Brain pericyte (primary cell): ENCODE measurements around the gene DAD1.
"Not testable (repeated sequence)": the region's sequence is repeated elsewhere in the genome, so short reads cannot be mapped to it uniquely, and the experiment has no call there.

Experiments
- DNase-seq: peaks from one replicate; pipeline ENCODE4 v3.0.0-alpha.2; 2012; ENCODE audit warnings: low read depth, low spot score

The DAD1 gene

DNA sequence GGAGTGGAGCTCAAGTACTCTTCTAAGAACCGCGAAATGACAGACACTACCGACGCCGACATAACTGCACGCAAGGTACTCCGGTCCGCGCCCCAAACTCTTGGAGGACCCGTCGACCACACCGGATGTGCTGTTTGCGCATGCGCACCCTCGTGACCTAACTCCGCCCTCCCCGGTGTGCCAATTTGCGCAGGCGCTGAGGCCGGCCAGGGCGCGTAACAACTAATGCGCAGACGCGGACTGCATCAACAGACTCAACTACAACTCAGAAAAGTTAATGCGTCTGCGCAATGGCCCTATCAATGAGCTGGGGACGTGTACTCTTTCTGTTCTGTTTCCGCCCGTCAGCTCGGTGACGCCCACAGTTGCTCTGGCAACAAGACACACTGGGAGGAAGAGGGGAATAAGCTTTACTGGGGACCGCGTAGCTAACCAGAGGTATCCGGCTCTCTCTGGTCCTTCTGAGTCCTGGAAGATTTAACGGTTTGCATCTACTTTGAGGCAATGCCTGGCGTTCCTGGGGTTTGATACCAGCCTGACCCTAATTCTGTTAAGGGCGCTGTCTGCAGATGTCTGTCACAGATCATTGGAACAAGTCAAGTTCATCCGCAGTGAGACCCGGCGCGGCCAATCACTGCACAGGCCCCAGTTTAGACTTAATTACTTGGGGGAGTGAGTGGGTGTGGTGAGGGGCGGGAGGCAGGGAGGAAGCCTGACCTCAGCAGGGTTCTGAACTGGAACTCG is at the start of gene DAD1:
Gene DAD1, minus strand, starts transcription at position 129 of the 744 bp plus-strand sequence. Its CDS starts 67 bp downstream, at position 62.
- peak; percentile 98 for DNase-seq

GRCh38 chr14:22635980-22636379 is 47.0 kb upstream of the DAD1 start:
- not testable (repeated sequence) for DNase-seq

- no peak for DNase-seq
Measured at GRCh38 chr14:22634233-22634900, 45.3 kb upstream of the DAD1 start.

GRCh38 chr14:22630486-22630885 is 41.5 kb upstream of the DAD1 start:
- DNase-seq, result no peak

DNA sequence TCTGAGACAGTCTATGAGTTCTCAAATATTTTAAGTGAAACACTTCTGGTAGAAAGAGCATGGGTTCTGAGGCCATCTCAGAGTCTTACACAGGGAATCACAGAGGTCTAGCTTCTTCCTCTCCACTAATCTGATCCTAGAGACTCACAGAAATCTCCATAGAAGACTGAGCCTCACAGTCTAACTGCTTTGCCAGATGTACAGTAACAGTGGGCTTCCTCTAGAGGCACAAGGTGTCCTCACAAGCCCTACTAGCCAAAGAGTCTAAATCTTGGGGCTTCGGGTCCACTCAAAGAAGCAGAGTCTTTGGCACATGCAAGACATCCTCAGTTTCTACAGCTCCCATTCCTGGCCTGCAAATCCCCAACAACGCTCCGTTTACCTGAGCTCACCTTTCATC is 41.0 kb upstream of the DAD1 start:
- DNase-seq, result no peak

DNA sequence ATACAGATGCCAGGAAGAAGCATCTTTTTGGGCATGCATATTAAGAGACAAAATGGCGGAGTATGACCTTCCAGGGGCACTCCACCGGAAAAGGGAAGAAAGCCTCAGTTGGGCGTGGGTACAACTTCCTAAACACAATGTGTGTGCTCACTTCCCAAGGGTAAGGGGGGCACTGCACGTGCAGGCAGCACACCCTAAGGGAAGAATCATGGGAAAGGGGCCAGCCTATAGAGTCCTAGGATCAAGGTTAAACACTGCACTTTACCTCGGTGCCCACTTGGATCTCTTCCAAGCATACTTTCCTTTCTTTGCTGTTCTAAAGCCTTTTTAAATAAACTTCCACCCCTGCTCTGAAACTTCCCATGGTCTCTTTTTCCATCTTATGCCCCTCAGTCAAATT is 40.3 kb upstream of the DAD1 start:
- no peak for DNase-seq

GRCh38 chr14:22627506-22628263 is 38.7 kb upstream of the DAD1 start:
- no peak for DNase-seq

DNA sequence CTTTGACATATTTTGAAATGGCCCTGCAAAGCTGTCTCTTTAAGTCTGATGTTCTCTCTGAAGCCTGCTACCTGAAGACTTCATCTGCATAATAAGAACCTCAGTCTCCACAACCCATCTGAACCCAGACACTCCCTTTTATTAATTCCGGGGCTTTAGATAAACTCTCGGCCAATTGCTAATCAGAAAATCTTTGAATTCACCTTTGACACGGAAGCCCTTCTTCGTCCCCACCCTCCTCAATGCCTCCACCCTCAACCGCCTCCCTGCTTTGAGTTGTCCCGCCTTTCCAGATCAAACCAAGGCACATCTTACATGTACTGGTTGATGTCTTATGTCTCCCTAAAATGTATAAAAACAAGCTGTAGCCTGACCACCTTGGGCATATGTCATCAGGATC is 37.6 kb upstream of the DAD1 start:
- no peak for DNase-seq

DNA sequence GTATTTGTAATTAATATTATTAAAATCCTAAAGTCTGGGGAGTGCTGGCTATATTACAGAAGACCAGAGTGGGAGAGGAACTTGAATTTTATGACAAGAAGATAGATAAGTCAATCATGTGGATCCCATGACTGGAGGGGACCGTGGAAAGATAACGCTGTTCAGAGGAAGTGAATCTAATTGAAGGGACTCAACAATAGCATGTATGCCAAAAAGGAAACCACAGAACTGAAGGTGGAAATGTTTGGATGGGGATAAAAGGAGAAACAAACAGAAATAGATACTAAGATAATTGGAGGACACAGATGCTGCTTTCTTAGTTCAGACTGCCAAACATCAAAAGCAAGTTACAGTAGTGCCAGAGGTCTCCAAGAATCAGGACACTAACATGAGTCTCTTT is 34.0 kb upstream of the DAD1 start:
- no peak for DNase-seq

DNA sequence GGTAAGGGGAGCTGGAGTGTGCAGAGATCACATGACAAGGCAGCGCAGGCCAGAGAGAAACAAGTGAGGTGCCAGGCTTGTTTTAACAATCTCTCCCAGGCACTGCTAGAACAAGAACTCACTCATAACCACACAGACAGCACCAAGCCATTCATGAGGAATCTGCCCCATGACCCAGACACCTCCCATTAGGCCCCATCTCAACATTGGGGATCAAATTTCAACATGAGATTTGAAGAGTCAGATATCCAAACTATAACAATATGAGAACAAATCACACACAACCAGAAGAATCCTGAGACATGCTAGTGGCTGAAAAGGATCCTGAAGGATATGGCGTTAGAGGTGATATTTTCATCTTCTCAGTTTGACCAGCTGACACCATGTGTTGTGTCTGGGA is 33.2 kb upstream of the DAD1 start:
- no peak for DNase-seq

GRCh38 chr14:22615765-22616164 is 26.7 kb upstream of the DAD1 start:
- not testable (repeated sequence) for DNase-seq

DNA sequence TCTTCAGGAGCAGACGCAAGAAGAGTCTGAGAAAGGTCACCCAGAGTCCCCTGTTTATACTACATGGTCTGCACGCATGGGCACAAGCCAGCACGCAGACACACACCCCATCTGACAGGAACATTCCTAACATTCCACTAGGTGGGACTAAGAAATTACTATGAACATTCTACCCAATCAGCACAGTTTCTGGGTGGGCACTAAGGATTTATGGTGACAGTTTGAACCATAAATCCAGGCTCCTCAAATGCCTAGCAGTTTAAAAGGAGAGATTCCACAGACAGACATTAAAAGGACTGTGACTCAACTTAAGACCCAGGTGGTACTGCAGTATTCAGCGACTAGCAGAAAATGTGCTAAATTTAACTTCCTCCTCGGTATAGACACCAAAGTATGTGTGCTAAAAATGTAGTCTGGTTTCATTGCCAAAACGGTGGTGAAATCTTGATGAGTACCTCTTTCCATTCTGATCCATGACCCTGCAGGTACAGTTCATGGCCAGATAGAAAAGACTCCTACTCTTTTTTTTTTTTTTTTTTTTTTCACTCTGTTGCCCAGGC is 25.3 kb upstream of the DAD1 start:
- no peak for DNase-seq

DNA sequence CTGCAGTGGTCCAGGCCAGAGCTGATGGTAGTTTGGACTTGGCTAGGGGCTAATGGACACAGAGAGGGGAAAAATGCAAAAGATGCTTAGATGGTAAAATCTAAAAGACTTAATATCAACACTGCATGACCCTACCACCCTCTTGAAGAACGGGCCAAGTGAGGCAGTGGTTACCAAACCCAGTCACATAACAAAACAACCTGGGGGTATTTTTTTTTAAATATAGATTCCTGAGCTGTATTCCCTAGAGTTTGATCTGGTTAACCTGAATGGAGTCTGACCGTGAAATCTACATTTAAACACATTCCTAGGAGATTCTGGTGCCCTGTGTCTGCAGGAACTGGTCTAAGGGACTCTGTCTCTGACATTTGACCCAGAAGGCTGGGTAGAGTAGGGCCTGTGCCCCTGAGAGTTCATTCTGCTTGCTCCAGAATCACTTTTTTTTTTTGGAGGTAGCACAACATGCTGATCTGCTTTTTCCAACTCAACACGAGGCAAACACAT is 24.8 kb upstream of the DAD1 start:
- no peak for DNase-seq

GRCh38 chr14:22613106-22613695 is 24.2 kb upstream of the DAD1 start:
- DNase-seq, result no peak

GRCh38 chr14:22610931-22611330 is 21.9 kb upstream of the DAD1 start:
- no peak for DNase-seq

DNA sequence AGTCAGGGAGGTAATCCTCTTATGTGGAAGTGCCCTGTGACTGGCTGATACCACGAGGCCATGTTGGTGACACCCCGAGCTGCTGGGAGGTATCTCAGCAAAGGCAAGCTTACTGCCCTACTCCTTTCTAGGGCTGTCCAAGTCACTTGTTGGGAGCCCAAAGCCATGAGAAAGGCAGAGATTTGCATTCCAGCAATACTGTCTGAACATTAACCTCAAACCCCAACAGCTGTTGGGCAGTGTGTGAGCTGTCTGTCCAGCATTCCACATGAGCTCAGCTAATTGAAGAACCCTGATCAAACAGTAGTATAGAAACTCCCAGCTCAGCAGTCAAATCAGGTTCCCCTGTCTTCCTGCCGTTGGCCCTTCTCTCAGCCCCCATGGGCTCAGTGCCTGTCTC is 18.3 kb upstream of the DAD1 start:
- no peak for DNase-seq

GRCh38 chr14:22606380-22606779 is 17.4 kb upstream of the DAD1 start:
- no peak for DNase-seq

- DNase-seq, result no peak
Measured at GRCh38 chr14:22602862-22603261, 13.8 kb upstream of the DAD1 start.

DNA sequence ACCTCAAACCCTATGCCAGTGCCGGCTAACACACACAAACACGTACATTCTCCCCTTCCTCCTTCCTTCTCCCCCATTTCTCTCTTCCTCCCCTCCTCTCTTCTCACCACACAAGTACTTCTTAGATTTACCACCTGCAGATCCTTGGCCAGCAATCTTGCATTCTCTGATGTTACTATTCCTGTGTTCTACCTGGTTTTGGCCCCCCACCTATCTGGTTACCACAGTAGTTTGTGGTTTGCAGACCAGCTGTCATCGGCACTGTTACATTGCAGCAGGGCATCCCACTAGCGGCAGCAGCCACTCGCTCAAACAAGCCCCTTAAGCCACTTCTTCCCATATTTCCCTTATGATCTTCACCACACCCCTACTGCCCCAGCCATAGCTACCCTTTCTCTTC is 13.0 kb upstream of the DAD1 start:
- no peak for DNase-seq

DNA sequence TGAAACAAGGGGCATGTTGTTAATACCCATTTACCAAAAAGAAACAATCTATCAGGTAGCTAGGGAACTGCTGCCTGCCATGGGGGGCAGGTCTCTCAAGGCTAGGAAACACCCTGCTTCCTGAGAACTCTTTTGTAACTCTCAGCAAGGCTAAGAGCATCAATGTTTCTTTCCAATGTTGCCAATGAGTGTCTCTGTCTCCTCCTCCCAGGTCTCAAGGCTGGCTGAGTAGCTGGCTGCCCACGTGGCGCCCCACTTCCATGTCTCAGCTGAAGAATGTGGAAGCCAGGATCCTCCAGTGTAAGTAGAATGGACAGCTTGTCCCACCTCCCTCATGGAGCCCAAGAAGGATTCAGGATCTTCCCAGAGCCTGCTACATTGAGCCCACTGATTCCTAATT is 12.4 kb upstream of the DAD1 start:
- no peak for DNase-seq

DNA sequence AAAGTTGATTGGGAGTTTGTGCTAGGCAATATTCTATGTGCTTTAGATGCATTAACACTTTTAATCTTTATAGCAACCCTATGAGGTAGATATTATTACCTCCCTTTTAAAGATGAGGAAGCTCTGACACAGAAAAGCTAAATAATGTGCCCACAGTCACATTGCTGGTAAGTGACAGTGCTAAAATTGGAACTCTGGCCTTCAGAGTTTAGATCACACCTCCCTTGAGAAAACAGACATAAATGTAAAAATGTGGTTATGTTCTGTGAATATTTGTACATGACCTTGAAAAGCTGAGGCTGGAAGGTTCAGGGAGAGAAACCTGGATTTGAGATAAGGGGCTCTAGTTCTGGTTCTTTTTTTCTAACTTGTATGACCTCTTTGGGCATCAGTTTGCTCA is 11.0 kb upstream of the DAD1 start:
- DNase-seq, result no peak

- no peak for DNase-seq
Measured at GRCh38 chr14:22599349-22599748, 10.3 kb upstream of the DAD1 start.
